ENCODE data around the gene MX1. TPM values are rescaled to one million over a fixed set of nuclear protein-coding genes. Genes with fewer than 3 reads are reported as not detected.

Gene MX1
- total and polyA plus RNA-seq, 2 experiments from 2014 or later = not detected

DNA sequence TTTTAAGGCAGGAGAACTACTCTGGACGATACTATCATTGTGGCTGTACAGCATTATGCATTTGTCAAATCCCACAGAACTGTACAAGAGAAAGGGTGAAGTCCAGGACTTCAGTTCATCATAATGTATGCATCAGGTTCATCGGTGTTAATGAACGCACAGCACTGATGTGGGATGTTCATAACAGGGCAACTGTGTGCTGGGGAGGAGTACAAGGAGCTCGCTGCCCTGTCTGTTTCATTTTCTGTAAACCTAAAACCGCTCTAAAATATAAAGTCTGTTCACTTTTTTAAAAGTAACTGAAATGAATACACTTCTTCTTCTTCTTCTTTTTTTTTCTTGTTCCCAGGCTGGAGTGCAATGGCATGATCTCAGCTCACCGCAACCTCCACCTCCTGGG lies 56.9 kb downstream of the MX1 start:
- H3K4me3 ChIP-seq = no peak overlapping the region
- DNase-seq (ENCODE audit: low read depth in 1 of 2, low spot score in 1 of 2) = no peak
- no peak overlapping the region for H3K27ac ChIP-seq
- TF ChIP-seq CTCF (IDR thresholded peaks at IDR 0.05; ENCODE audit: low read depth, low read length) = no peak
- H3K4me1 ChIP-seq (ENCODE audit: low read depth) = no peaks in the 10 kb centered on the region
- no peaks in the 10 kb centered on the region for H3K27me3 ChIP-seq
- H3K36me3 ChIP-seq = no peaks in the 10 kb centered on the region
- no peaks in the 10 kb centered on the region for H3K9me3 ChIP-seq (ENCODE audit: low read depth)

- Histone ChIP-seq H3K4me3 (no peak overlapping the region), H3K27ac (no peak overlapping the region), H3K36me3 (no peaks in the 10 kb centered on the region), H3K4me1 (ENCODE audit: low read depth) (no peaks in the 10 kb centered on the region), H3K9me3 (ENCODE audit: low read depth) (no peaks in the 10 kb centered on the region), H3K27me3 (no peaks in the 10 kb centered on the region)
- TF ChIP-seq CTCF (IDR thresholded peaks at IDR 0.05; ENCODE audit: low read depth, low read length) = no peak
- DNase-seq (ENCODE audit: low read depth in 1 of 2, low spot score in 1 of 2) = peak in 1 of 2 donors; percentile 42
Measured at GRCh38 chr21:41483415-41483814, 57.4 kb downstream of the MX1 start.

DNA sequence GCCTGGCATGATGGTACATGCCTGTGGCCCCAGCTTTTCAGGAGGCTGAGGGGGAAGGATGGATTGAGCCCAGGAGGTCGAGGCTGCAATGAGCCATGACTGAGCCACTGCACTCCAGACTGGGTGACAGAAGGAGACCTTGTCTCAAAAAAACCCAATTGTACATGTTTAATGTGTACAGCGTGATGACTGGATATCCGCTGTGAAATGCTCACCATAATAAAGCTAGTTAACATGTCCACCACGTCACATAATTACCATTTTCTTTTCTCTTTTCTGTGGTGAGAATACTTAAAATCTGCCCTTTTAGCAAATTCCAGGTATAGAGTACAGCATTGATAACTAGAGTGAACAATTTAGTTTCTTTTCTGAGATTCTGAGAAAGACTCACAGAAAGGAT lies 57.9 kb downstream of the MX1 start:
- Histone ChIP-seq H3K4me3 (no peak overlapping the region), H3K4me1 (ENCODE audit: low read depth) (no peaks in the 10 kb centered on the region), H3K27ac (no peak overlapping the region), H3K9me3 (ENCODE audit: low read depth) (no peaks in the 10 kb centered on the region), H3K36me3 (no peaks in the 10 kb centered on the region), H3K27me3 (no peaks in the 10 kb centered on the region)
- no peak for TF ChIP-seq CTCF (IDR thresholded peaks at IDR 0.05; ENCODE audit: low read depth, low read length)
- DNase-seq (ENCODE audit: low read depth in 1 of 2, low spot score in 1 of 2) = no peak

GRCh38 chr21:41487082-41487481 lies 61.0 kb downstream of the MX1 start:
- H3K9me3 ChIP-seq (ENCODE audit: low read depth) = no peaks in the 10 kb centered on the region
- H3K36me3 ChIP-seq = no peaks in the 10 kb centered on the region
- no peaks in the 10 kb centered on the region for H3K27me3 ChIP-seq
- no peak overlapping the region for H3K27ac ChIP-seq
- no peak for DNase-seq (ENCODE audit: low read depth in 1 of 2, low spot score in 1 of 2)
- H3K4me3 ChIP-seq = no peak overlapping the region
- TF ChIP-seq CTCF (IDR thresholded peaks at IDR 0.05; ENCODE audit: low read depth, low read length) = no peak
- no peaks in the 10 kb centered on the region for H3K4me1 ChIP-seq (ENCODE audit: low read depth)

DNA sequence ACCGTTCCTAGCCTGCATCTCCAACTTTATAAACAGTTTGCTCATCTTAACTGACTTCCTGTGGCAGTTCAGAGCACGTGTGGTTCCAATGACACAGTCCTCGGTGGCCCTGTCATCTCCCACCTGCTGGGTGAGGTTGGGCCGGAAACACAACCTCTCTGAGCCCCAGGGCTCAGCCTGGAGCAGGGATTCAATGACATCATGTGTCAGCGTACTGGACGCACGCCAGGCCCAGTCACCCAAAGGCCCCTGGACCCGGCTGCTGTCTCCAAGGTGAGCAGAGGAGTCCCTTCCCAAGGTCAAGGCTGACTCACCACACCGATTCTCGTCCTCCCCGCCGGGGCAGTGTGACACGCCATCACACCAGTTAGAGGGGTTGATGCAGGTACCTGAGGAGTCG lies 62.0 kb downstream of the MX1 start:
- DNase-seq (ENCODE audit: low read depth in 1 of 2, low spot score in 1 of 2) = no peak
- no peak overlapping the region for H3K4me3 ChIP-seq
- H3K27me3 ChIP-seq = no peaks in the 10 kb centered on the region
- no peaks in the 10 kb centered on the region for H3K4me1 ChIP-seq (ENCODE audit: low read depth)
- H3K27ac ChIP-seq = no peak overlapping the region
- H3K9me3 ChIP-seq (ENCODE audit: low read depth) = no peaks in the 10 kb centered on the region
- no peak for TF ChIP-seq CTCF (IDR thresholded peaks at IDR 0.05; ENCODE audit: low read depth, low read length)
- no peaks in the 10 kb centered on the region for H3K36me3 ChIP-seq

- DNase-seq (ENCODE audit: low read depth in 1 of 2, low spot score in 1 of 2) = no peak
- Histone ChIP-seq H3K27me3 (no peaks in the 10 kb centered on the region), H3K36me3 (no peaks in the 10 kb centered on the region), H3K27ac (no peak overlapping the region), H3K4me3 (no peak overlapping the region), H3K9me3 (ENCODE audit: low read depth) (no peaks in the 10 kb centered on the region), H3K4me1 (ENCODE audit: low read depth) (no peaks in the 10 kb centered on the region)
- TF ChIP-seq CTCF (IDR thresholded peaks at IDR 0.05; ENCODE audit: low read depth, low read length) = no peak
Measured at GRCh38 chr21:41489329-41489728, 63.3 kb downstream of the MX1 start.
